Esophagus muscularis mucosa (tissue), 4 donors: ENCODE measurements around the gene ASL.

Experiments used
- CTCF ChIP-seq, 3 experiments: fragments of 200-600 bp in 2 of 3; fragments of 450-650 bp in 1 of 3; sonication (generic) in 2 of 3; IDR thresholded peaks; one replicate each; pipeline ENCODE4 v1.5.1; 2017 to 2019; ENCODE audit warnings: antibody characterized with exemption in 3 of 3, mild to moderate bottlenecking in 2 of 3, moderate library complexity in 1 of 3
- EP300 ChIP-seq: sonication (generic); formaldehyde crosslinking; IDR thresholded peaks from one replicate; pipeline ENCODE4 v1.6.1; 2017; ENCODE audit warnings: antibody characterized with exemption
- POLR2AphosphoS5 ChIP-seq, 2 donors: sonication (generic); formaldehyde crosslinking; IDR thresholded peaks; one replicate each; pipeline ENCODE4 v1.6.1; 2017; ENCODE audit warnings: antibody characterized with exemption in 2 of 2

GRCh38 chr7:66050990-66051448 lies 24.6 kb upstream of the ASL start:
- TF ChIP-seq POLR2AphosphoS5 (IDR thresholded peaks at IDR 0.05) (no peak), CTCF (IDR thresholded peaks at IDR 0.05) (no peak), EP300 (no peak)
